DOHH2 (cell line): ENCODE data around the gene TTC39A.

Source experiments
- CTCF ChIP-seq: fragments of 200-600 bp; sonication (generic); IDR thresholded peaks from one replicate; pipeline ENCODE4 v1.5.1; 2014; ENCODE audit warnings: antibody characterized with exemption, mild to moderate bottlenecking, low read depth, low read length; ENCODE audit not compliant: poor library complexity, severe bottlenecking
- EZH2phosphoT487 ChIP-seq: fragments of 200-600 bp; sonication (generic); IDR thresholded peaks from 2 replicates; pipeline ENCODE4 v1.6.1; 2017; ENCODE audit warnings: borderline replicate concordance, mild to moderate bottlenecking, antibody characterized with exemption, low read length, moderate library complexity, mixed read lengths

GRCh38 chr1:51265618-51266017, 64.7 kb downstream of the TTC39A start:
- TF ChIP-seq CTCF (no peak), EZH2phosphoT487 (no peak)
